Measurements from ENCODE around the gene CDNF.

DNA sequence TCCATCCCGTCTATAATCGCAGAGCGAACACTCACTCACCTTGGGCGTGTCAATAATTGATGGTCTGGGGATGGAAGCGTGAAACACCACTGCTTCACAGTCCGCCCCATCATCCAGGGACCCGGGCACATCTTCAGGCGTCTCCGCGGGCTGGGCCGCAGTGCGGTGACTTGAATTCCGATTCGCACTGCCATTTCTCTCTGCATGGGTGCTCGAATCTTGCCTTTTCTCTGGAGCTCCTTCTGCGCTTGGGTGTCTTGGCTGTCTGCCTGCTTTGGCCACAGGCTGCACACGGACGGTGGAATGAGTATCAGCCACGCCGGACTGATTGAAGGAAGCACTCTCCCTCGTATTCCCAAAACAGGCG lies 63.6 kb downstream of the CDNF start:
- TF ChIP-seq, protein P1, sequence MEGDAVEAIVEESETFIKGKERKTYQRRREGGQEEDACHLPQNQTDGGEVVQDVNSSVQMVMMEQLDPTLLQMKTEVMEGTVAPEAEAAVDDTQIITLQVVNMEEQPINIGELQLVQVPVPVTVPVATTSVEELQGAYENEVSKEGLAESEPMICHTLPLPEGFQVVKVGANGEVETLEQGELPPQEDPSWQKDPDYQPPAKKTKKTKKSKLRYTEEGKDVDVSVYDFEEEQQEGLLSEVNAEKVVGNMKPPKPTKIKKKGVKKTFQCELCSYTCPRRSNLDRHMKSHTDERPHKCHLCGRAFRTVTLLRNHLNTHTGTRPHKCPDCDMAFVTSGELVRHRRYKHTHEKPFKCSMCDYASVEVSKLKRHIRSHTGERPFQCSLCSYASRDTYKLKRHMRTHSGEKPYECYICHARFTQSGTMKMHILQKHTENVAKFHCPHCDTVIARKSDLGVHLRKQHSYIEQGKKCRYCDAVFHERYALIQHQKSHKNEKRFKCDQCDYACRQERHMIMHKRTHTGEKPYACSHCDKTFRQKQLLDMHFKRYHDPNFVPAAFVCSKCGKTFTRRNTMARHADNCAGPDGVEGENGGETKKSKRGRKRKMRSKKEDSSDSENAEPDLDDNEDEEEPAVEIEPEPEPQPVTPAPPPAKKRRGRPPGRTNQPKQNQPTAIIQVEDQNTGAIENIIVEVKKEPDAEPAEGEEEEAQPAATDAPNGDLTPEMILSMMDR (IDR thresholded peaks at IDR 0.05): no peak
- no peak for TF ChIP-seq POLR2A (IDR thresholded peaks at IDR 0.05)
